Lung (tissue), 12 donors: ENCODE measurements around the gene DGCR2. TPM values are rescaled to one million over a fixed set of nuclear protein-coding genes. Genes with fewer than 3 reads are reported as not detected.

Source experiments
- ATAC-seq: fragments of 200-7000 bp; cut with Tn5 transposase; one replicate; pipeline ENCODE4 v1.9.1; 2020; ENCODE audit warnings: moderate number of reproducible peaks; ENCODE audit not compliant: insufficient read depth, low FRiP score
- DNase-seq, 3 donors: peaks; one replicate each; pipeline ENCODE4 v3.0.0-alpha.2; 2013 to 2017
- H3K27ac ChIP-seq, 2 donors: one replicate each; pipeline ENCODE4 v1.5.1; 2013; ENCODE audit warnings: mild to moderate bottlenecking in 2 of 2, moderate library complexity in 2 of 2, control low read depth in 1 of 2, inconsistent platforms in 1 of 2, low read depth in 1 of 2, low read length in 1 of 2
- H3K27me3 ChIP-seq, 3 donors: one replicate each; pipeline ENCODE4 v1.5.1; 2013; ENCODE audit warnings: low read length in 2 of 3; ENCODE audit not compliant: control insufficient read depth in 3 of 3, insufficient read depth in 3 of 3
- H3K36me3 ChIP-seq, 4 donors: one replicate each; pipeline ENCODE4 v1.5.1; 2013; ENCODE audit warnings: low read length in 4 of 4, mild to moderate bottlenecking in 1 of 4, moderate library complexity in 1 of 4; ENCODE audit not compliant: control insufficient read depth in 4 of 4, insufficient read depth in 4 of 4
- H3K4me1 ChIP-seq, 5 donors: one replicate each; pipeline ENCODE4 v1.5.1; 2013; ENCODE audit warnings: low read length in 5 of 5, mild to moderate bottlenecking in 2 of 5, moderate library complexity in 1 of 5; ENCODE audit not compliant: control insufficient read depth in 5 of 5, insufficient read depth in 5 of 5
- H3K4me3 ChIP-seq: one replicate; pipeline ENCODE4 v1.5.1; 2013; ENCODE audit warnings: mild to moderate bottlenecking, control low read depth, moderate library complexity
- H3K9ac ChIP-seq, 2 donors: one replicate each; pipeline ENCODE4 v1.5.1; 2013; ENCODE audit warnings: low read length in 2 of 2, control low read depth in 1 of 2; ENCODE audit not compliant: insufficient read depth in 1 of 2
- H3K9me3 ChIP-seq, 4 donors: one replicate each; pipeline ENCODE4 v1.5.1; 2013; ENCODE audit warnings: low read length in 3 of 4, mild to moderate bottlenecking in 1 of 4, moderate library complexity in 1 of 4; ENCODE audit not compliant: control insufficient read depth in 4 of 4, insufficient read depth in 3 of 4
- WGBS, 2 donors: extraction: QIAGEN DNeasy Blood & Tissue Kit; methylation state at CpG; one replicate each; pipeline ENCODE4 v1.1.7; 2013; 5-methylcytosine and 5-hydroxymethylcytosine counted together
- polyA plus RNA-seq, 2 donors: library from polyadenylated mRNA; stranded (reverse); fragments of 200-250 nt; gene quantifications; one replicate each; pipeline ENCODE4 v1.2.1, GENCODE V29; 2013
- total RNA-seq, 2 donors: library from RNA; depleted of rRNA in 1 of 2; stranded (reverse); fragments of >200 nt in 1 of 2; gene quantifications; one replicate each; pipeline ENCODE4 v1.2.1, GENCODE V29; 2014 to 2021
- TF ChIP-seq, protein P1 (sequence below): IDR thresholded peaks from 2 replicates; pipeline ENCODE4 v1.5.1; 2012; ENCODE audit warnings: mild to moderate bottlenecking; ENCODE audit errors: control extremely low read depth, extremely low read depth
- donor health status: control.
- donor health status: control.
- donor health status: Bipolar disorder and iron deficiency.
- donor health status: healthy.
- donor health status: DM: yes; HTN: yes; CAD: no.

DGCR2 gene
- total and polyA plus RNA-seq, 4 donors = 40.4 to 77.4 (median 50.5) TPM

DNA sequence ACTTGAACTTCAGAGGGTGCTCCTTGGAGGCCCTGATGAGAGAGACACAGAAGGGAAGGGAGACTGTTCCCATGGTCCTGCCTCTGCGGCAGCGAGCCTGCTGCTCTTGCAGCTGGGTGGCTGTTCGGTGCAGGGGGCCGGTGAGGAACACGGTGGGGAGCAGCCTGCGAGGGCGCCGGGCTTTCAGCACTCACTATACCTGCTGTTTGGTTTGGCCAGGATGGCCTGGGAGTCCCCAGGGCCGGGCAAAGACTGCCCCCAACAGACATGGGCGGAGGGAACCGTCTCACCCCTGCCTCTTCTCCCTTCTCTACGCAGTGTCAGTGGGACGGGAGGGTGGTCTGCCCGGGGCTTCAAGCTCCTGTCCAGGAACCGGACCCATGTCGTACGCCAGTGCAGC, 128.2 kb downstream of the DGCR2 start:
- no peaks in the 10 kb centered on the region for H3K36me3 ChIP-seq
- DNase-seq (no peak), ATAC-seq (no peak)
- no peaks in the 10 kb centered on the region for H3K9me3 ChIP-seq
- 82 to 88% methylated on average over 16 to 17 of the region's 17 CpGs for WGBS, 2 donors
- H3K4me1 ChIP-seq = no peaks in the 10 kb centered on the region
- H3K9ac ChIP-seq = no peak overlapping the region
- TF ChIP-seq, protein P1, sequence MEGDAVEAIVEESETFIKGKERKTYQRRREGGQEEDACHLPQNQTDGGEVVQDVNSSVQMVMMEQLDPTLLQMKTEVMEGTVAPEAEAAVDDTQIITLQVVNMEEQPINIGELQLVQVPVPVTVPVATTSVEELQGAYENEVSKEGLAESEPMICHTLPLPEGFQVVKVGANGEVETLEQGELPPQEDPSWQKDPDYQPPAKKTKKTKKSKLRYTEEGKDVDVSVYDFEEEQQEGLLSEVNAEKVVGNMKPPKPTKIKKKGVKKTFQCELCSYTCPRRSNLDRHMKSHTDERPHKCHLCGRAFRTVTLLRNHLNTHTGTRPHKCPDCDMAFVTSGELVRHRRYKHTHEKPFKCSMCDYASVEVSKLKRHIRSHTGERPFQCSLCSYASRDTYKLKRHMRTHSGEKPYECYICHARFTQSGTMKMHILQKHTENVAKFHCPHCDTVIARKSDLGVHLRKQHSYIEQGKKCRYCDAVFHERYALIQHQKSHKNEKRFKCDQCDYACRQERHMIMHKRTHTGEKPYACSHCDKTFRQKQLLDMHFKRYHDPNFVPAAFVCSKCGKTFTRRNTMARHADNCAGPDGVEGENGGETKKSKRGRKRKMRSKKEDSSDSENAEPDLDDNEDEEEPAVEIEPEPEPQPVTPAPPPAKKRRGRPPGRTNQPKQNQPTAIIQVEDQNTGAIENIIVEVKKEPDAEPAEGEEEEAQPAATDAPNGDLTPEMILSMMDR = no peak
- H3K4me3 ChIP-seq = no peak overlapping the region
- H3K27ac ChIP-seq = no peak overlapping the region
- peaks cover 0 to 9% (median 0%) of the 10 kb centered on the region in 3 donors for H3K27me3 ChIP-seq

DNA sequence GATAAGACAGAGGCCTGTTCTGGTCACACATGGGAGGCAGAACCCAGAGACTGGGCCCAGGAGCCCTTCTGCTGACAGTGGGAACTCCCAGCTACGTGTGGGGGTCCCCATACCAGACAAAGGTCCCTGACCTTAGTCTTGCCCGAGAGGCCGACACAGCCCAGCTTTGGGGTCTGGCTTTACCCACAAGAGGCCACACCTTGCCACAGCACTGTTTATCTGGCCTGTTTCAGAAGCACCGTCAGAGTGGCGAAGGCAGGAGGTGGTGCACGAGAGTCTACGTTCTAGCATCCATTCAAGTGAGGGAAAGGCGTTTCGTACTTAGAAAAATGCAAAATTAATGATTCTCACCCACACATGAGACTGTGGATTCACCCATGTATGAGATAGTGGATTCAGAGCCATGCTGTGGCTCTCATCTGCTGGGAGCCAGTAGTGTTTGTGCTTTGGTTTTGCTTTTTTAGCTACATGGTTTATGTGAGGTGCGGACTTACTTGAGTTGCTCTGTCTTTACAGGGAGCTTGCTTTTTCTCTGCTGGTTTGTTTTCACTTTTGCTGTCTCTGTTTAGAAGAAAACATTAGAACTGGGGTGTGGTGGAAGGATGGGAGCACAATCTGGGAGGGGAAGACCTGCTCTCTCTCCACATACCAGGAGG, 129.5 kb downstream of the DGCR2 start:
- peaks cover 0 to 4% (median 0%) of the 10 kb centered on the region in 3 donors for H3K27me3 ChIP-seq
- no peak overlapping the region for H3K9ac ChIP-seq
- H3K4me3 ChIP-seq = no peak overlapping the region
- 91 to 97% methylated on average over 10 of the region's 10 CpGs for WGBS, 2 donors
- no peak for DNase-seq
- no peaks in the 10 kb centered on the region for H3K36me3 ChIP-seq
- H3K27ac ChIP-seq = no peak overlapping the region
- no peak for ATAC-seq
- H3K9me3 ChIP-seq = no peaks in the 10 kb centered on the region
- H3K4me1 ChIP-seq = no peaks in the 10 kb centered on the region
- TF ChIP-seq, protein P1 = no peak

DNA sequence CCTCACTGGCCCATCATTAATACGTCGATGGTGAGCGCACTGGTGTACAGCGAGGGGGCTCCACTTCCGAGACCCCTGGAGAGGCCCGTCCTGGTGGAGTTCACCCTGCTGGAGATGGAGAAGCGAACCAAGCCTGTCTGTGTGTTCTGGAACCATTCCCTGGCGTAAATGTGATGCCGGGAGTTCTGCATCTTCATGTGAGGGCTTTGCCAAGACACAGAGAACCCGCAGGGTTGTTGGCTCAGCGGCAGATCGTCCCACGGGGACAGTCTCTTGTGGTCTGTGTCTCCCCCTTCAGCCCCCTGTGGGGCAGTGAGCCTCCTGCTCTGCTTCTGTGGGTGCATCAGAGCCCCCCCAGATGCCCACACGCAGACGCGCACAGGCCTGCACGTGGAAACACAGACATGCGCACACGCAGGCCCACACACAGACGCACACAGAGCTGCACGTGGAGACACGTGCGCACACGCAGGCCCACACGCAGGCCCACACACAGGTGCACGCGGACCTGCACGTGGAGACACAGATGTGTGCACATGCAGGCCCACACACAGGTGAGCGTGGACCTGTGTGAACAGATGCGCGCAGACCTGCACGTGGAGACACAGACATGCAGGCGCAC, 130.3 kb downstream of the DGCR2 start:
- 93 to 96% methylated on average over 33 of the region's 33 CpGs for WGBS, 2 donors
- ATAC-seq = no peak
- no peaks in the 10 kb centered on the region for H3K36me3 ChIP-seq
- H3K9ac ChIP-seq = no peak overlapping the region
- DNase-seq = no peak
- H3K4me3 ChIP-seq = no peak overlapping the region
- TF ChIP-seq, protein P1 = no peak
- H3K9me3 ChIP-seq = no peaks in the 10 kb centered on the region
- H3K4me1 ChIP-seq = no peaks in the 10 kb centered on the region
- no peaks in the 10 kb centered on the region for H3K27me3 ChIP-seq
- no peak overlapping the region for H3K27ac ChIP-seq
